ENCODE measurements around the gene ACTL7B.
A peak's percentile ranks its signal among the peaks of the same experiment; 100 is the strongest.
"Not testable (repeated sequence)": the region's sequence is repeated elsewhere in the genome, so short reads cannot be mapped to it uniquely, and the experiment has no call there.

Gene ACTL7B

GRCh38 chr9:108842610-108843295, 13.0 kb downstream of the ACTL7B start:
- DNase-seq: no peak

- not testable (repeated sequence) for DNase-seq
Measured at GRCh38 chr9:108839561-108839960, 16.2 kb downstream of the ACTL7B start.

DNA sequence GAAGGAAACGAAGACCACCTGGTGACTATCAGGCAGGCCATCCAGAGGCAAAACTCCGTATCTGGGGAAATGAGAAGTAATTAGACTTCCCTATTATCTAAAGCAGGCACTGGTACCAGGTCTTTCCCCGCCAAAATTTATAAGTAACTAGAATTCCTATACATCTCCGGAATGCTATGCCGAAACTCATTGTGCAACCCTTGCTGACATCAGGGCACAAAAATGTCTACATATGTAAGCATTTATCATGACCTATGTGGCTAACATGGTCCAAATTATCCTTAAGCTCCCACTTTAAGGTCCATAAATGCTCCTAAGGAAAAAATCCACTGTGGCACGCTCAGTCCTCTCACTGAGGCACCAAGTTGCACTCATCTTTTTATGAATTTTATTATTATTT, 17.8 kb downstream of the ACTL7B start:
- DNase-seq: no peak

- DNase-seq: no peak
Measured at GRCh38 chr9:108837530-108837929, 18.3 kb downstream of the ACTL7B start.

DNA sequence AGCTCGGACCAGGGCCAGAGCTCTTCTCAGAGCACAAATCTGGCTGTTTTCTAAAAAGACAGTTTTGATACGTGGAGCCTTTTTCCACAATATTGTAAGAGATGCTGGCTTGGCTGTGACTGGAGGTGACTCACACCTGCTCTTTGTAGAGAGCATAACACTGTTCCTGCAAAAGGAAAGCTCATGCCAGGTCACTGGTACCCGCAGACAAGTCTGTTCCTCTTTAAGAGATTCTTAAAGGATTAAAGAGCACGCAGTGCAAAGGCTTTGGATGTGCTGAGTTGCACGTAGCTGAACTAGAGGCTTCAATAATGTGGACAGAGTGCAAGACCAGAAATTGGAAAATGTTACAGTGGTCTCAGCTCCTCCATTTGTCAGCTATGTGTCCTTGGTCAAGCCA, 19.0 kb downstream of the ACTL7B start:
- no peak for DNase-seq

- no peak for DNase-seq
Measured at GRCh38 chr9:108836319-108836718, 19.5 kb downstream of the ACTL7B start.

- DNase-seq: peak; percentile 28
Measured at GRCh38 chr9:108835831-108836230, 20.0 kb downstream of the ACTL7B start.

GRCh38 chr9:108834959-108835665, 20.7 kb downstream of the ACTL7B start:
- no peak for DNase-seq

DNA sequence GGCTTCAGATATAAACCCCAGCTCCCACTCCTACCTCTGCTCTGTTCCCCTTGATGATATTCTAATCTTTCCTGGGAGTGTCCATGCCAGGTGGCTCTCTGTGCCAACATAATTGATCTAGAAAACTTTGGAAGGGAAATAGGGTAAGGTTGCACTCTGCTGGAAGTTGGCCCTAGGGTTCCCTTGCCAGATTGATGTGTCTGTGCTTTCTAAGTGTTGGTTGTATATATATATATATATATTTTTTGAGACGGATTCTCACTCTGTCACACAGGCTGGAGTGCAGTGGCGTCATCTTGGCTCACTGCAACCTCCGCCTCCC, 23.6 kb downstream of the ACTL7B start:
- no peak for DNase-seq

GRCh38 chr9:108831496-108832178, 24.1 kb downstream of the ACTL7B start:
- DNase-seq: no peak

DNA sequence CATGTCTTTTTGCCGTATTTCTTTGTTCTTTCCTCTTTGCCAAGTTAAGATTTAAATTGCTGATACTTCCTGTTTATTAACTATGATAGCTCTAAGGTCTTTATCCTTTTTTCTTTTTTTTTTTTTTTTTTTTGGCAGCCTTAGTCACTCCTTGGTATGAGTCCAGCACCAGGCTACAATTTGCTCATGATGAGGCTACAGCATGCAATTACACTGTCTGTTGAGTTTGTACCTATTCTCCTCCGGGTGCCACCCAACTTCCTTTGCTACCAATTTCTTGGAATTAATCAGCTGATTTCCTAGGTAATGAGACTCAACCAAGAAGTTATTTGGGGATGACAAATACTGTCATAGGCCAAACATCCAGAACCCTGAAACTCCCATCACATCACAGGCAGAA, 25.5 kb downstream of the ACTL7B start:
- no peak for DNase-seq

DNA sequence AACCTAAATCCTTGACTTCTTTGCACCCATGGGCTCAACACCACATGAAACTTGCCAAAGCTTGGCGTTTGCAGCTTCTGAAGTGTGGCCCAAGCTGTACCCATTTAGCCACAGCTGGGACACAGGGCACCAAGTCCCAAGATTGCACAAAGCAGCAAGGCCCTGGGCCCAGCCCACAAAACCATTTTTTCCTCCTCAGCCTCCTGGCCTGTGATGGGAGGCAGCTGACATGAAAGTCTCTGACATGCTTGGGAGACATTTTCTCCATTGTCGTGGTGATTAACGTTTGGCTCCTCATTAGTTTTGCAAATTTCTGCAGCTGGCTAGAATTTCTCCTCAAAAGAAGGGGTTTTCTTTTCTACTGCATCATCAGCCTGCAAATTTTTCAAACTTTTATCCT, 32.0 kb downstream of the ACTL7B start:
- no peak for DNase-seq

- DNase-seq: no peak
Measured at GRCh38 chr9:108816037-108816436, 39.7 kb downstream of the ACTL7B start.

- DNase-seq: no peak
Measured at GRCh38 chr9:108815156-108815555, 40.6 kb downstream of the ACTL7B start.

DNA sequence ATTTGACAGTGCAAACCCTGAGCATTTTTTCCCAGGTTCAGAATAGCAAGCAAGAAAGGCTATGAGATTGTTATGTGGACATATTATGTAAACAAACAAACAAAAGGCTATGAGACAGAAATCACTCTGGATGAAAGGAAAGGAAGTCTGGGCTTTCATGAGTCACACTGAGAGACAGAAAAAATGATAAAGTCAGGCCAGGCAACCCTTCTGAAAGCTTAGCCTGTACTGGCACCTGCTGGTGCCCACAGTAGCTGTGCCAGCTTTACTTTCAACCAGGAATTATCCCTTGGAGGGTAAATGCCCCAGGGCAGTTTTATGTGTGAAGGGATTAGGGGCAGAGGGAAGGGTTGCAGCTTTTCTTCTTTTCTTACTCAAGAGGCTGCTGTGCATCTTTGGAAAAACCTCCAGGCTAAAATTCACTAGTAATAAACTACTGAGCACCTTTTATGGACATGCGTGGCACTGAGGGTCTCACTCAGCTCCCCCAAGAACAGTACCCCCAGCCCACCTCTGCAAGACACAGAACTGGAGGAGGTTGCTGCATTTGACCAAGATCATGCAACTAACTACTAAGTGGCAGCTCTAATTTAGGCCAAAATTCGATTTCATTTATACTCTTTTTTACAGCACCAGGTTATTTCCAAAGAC, 41.7 kb downstream of the ACTL7B start:
- peak; percentile 68 for DNase-seq

DNA sequence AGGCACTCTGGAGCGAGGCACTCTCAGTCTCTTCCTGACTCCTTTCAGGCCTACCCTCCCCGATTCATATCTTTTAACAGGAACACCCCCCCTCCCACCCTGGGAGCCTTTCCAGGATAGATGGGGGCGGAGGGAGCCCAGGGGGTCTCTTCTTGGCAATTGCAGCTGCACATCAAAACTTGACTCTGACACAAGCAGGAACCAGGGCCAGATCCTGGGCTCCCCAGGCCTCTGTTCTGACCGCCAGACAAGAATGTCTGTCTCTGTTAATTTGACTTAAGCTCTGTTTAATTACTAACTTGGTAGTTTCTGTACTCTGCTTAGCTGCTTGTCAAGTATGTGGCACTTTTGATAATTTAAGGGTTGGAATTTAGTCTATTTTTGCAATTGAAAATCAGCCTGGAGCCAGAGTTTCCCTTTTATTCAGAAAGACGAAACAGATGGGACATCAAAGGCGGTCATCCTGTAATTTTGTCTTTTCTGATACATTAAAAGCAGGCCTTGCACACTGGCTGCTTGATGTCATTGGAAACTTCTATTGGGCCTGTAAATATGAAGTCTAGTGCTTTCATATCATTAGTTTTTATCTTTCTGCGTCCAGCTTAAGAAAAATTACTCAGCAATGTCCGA, 43.3 kb downstream of the ACTL7B start:
- no peak for DNase-seq

DNA sequence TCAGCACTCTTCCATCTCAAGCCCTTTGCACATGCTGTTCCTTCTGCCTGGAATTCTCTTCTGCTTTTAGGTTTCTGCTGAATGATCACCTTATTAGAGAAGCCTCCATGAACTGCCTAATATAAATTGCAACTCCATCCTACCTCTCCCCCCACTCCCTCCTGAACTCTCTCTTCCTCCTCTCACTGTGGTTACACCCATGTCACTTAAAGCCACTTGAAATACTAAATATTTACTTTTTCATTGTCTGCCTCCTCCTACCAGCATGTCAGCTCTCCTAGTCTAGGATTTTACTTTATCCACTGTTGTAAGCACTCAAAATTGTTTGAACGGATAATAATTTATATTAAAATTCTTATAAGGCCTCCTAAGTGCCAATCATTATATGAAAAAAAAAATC, 43.8 kb downstream of the ACTL7B start:
- no peak for DNase-seq

DNA sequence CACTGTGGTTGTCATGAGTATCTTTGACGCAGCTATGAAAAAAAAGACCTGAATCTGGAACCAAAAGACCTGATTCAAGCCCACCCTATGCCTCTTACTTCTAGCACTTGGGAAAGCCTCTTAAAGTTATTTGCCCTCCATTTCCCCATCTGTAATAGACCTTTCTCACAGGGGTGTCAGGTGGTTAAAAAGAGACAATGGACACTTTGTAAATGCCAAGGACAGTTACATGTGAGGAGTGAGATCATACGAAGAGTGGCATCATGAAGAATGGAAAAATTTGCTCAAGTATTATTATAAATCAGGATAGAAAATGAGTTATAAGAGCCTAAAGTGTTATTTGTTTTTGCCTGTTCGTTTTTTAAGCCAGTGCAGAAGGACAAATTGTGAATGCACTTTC, 46.5 kb downstream of the ACTL7B start:
- DNase-seq: no peak
